Tibial artery (tissue), 4 donors: ENCODE data around the gene ECT2.

Experiments used
- DNase-seq, 2 donors: peaks; one replicate each; pipeline ENCODE4 v3.0.0-alpha.2; 2019
- H3K27ac ChIP-seq, 2 donors: fragments of 200-600 bp; sonication (generic) in 1 of 2; 1 replicate in 1 of 2; 2 replicates in 1 of 2; pipeline ENCODE4 v1.5.1; 2018 to 2019; ENCODE audit warnings: mild to moderate bottlenecking in 1 of 2
- H3K27me3 ChIP-seq, 2 donors: fragments of 200-600 bp; sonication (generic) in 1 of 2; one replicate each; pipeline versions ENCODE4 v1.5.1 to v1.6.0; 2016 to 2019
- H3K36me3 ChIP-seq, 3 donors: fragments of 200-600 bp; sonication (generic) in 2 of 3; one replicate each; pipeline ENCODE4 v1.5.1; 2016 to 2019; ENCODE audit warnings: mild to moderate bottlenecking in 2 of 3
- H3K4me1 ChIP-seq, 4 donors: fragments of 200-600 bp; sonication (generic) in 2 of 4; 1 replicate in 3 of 4; 2 replicates in 1 of 4; pipeline ENCODE4 v1.5.1; 2016 to 2019
- H3K4me3 ChIP-seq, 2 donors: fragments of 200-600 bp; sonication (generic) in 1 of 2; 1 replicate in 1 of 2; 2 replicates in 1 of 2; pipeline ENCODE4 v1.5.1; 2018 to 2019; ENCODE audit warnings: mild to moderate bottlenecking in 2 of 2
- H3K9me3 ChIP-seq, 3 donors: fragments of 200-600 bp; sonication (generic) in 1 of 3; one replicate each; pipeline ENCODE4 v1.5.1; 2016 to 2019
- CTCF ChIP-seq, 2 experiments: fragments of 200-600 bp in 1 of 2; fragments of 450-650 bp in 1 of 2; IDR thresholded peaks; one replicate each; pipeline ENCODE4 v1.5.1; 2017 to 2019; ENCODE audit warnings: antibody characterized with exemption in 2 of 2, mild to moderate bottlenecking in 1 of 2, moderate library complexity in 1 of 2
- intact Hi-C: fragments of 100-400 bp; cut with DNase I; formaldehyde crosslinking; loops from one replicate; pipeline ENCODE4 v1.15.0; 2023; ENCODE audit warnings: low total_unique reads

Gene ECT2

GRCh38 chr3:172777901-172778300, 27.4 kb downstream of the ECT2 start:
- H3K27ac ChIP-seq = no peak overlapping the region
- no peaks in the 10 kb centered on the region for H3K27me3 ChIP-seq
- no peak overlapping the region for H3K4me3 ChIP-seq
- no peak for DNase-seq
- peaks cover 0 to 5% (median 0%) of the 10 kb centered on the region in 3 donors for H3K36me3 ChIP-seq
- no peaks in the 10 kb centered on the region for H3K9me3 ChIP-seq
- TF ChIP-seq CTCF (IDR thresholded peaks at IDR 0.05) = no peak
- H3K4me1 ChIP-seq = no peaks in the 10 kb centered on the region
- intact Hi-C loops = no loop called here

GRCh38 chr3:172782235-172782634, 31.7 kb downstream of the ECT2 start:
- no peak for DNase-seq
- no peaks in the 10 kb centered on the region for H3K27me3 ChIP-seq
- no peaks in the 10 kb centered on the region for H3K36me3 ChIP-seq
- no peaks in the 10 kb centered on the region for H3K9me3 ChIP-seq
- H3K27ac ChIP-seq = no peak overlapping the region
- TF ChIP-seq CTCF (IDR thresholded peaks at IDR 0.05) = no peak
- H3K4me3 ChIP-seq = no peak overlapping the region
- no peaks in the 10 kb centered on the region for H3K4me1 ChIP-seq
- intact Hi-C loops = no loop called here

GRCh38 chr3:172786036-172786435, 35.5 kb downstream of the ECT2 start:
- intact Hi-C loops = no loop called here
- Histone ChIP-seq H3K4me1 (no peaks in the 10 kb centered on the region), H3K27ac (no peak overlapping the region), H3K27me3 (no peaks in the 10 kb centered on the region), H3K9me3 (no peaks in the 10 kb centered on the region), H3K36me3 (no peaks in the 10 kb centered on the region), H3K4me3 (no peak overlapping the region)
- no peak for TF ChIP-seq CTCF (IDR thresholded peaks at IDR 0.05)
- no peak for DNase-seq

- intact Hi-C loops = no loop called here
- no peaks in the 10 kb centered on the region for H3K4me1 ChIP-seq
- H3K4me3 ChIP-seq = no peak overlapping the region
- no peaks in the 10 kb centered on the region for H3K36me3 ChIP-seq
- TF ChIP-seq CTCF (IDR thresholded peaks at IDR 0.05) = no peak
- H3K27ac ChIP-seq = no peak overlapping the region
- H3K27me3 ChIP-seq = no peaks in the 10 kb centered on the region
- no peak for DNase-seq
- H3K9me3 ChIP-seq = no peaks in the 10 kb centered on the region
Measured at GRCh38 chr3:172787019-172787418, 36.5 kb downstream of the ECT2 start.

- intact Hi-C loops = no loop called here
- no peak for DNase-seq
- Histone ChIP-seq H3K27me3 (no peaks in the 10 kb centered on the region), H3K4me1 (no peaks in the 10 kb centered on the region), H3K9me3 (no peaks in the 10 kb centered on the region), H3K4me3 (no peak overlapping the region), H3K27ac (no peak overlapping the region), H3K36me3 (no peaks in the 10 kb centered on the region)
- no peak for TF ChIP-seq CTCF (IDR thresholded peaks at IDR 0.05)
Measured at GRCh38 chr3:172787746-172788145, 37.2 kb downstream of the ECT2 start.

- DNase-seq = no peak
- H3K27me3 ChIP-seq = no peaks in the 10 kb centered on the region
- intact Hi-C loops = no loop called here
Measured at GRCh38 chr3:172799246-172799645, 48.7 kb downstream of the ECT2 start.

More at GRCh38 chr3:172799246-172799645, 48.7 kb downstream of the ECT2 start:
- no peaks in the 10 kb centered on the region for H3K4me1 ChIP-seq
- H3K4me3 ChIP-seq = no peak overlapping the region
- no peaks in the 10 kb centered on the region for H3K9me3 ChIP-seq
- H3K27ac ChIP-seq = no peak overlapping the region
- TF ChIP-seq CTCF (IDR thresholded peaks at IDR 0.05) = no peak
- no peaks in the 10 kb centered on the region for H3K36me3 ChIP-seq
